Endothelial cell of umbilical vein (primary cell): ENCODE data around the gene ABCC4. TPM values are rescaled to one million over a fixed set of nuclear protein-coding genes. Genes with fewer than 3 reads are reported as not detected.

Experiments
- BruUV-seq: library from RNA; stranded (reverse); fragments of 400-500 nt; replicated peaks from 2 replicates; lab custom pipeline; 2021; lab: Mats Ljungman, UMichigan
- CTCF ChIA-PET: fragments of 300-600, 350-600 bp; sonication (Branson Sonifier 250); formaldehyde crosslinking; loops from one replicate; lab custom pipeline; 2021; ENCODE audit warnings: antibody characterized with exemption, inconsistent platforms; lab: Charles Lee
- POLR2A ChIA-PET: fragments of 300-600, 350-600 bp; sonication (Branson Sonifier 250); formaldehyde crosslinking; loops from one replicate; lab custom pipeline; 2021; ENCODE audit warnings: antibody characterized with exemption, inconsistent platforms; lab: Charles Lee
- DNase-seq: peaks from one replicate; pipeline ENCODE4 v3.0.0-alpha.2; 2011; ENCODE audit warnings: low read depth, low spot score
- FAIRE-seq: peaks from 2 replicates; lab custom pipeline; 2011; peaks lifted over from hg19 to GRCh38; lab: Jason Lieb, UNC
- H2AFZ ChIP-seq: 2 replicates; pipeline ENCODE4 v1.6.0; 2012; ENCODE audit warnings: low read depth, low read length, control low read depth, inconsistent platforms
- H3K27ac ChIP-seq: 2 replicates; pipeline ENCODE4 v1.5.1; 2011; ENCODE audit warnings: low read depth, mild to moderate bottlenecking, control low read depth, low read length, moderate library complexity; ENCODE audit not compliant: insufficient read depth
- H3K27me3 ChIP-seq, 2 experiments: 2 replicates each; pipeline versions ENCODE4 v1.6.0 to v1.6.1; 2011; ENCODE audit warnings: low read length in 2 of 2, mixed read lengths in 1 of 2; ENCODE audit not compliant: control insufficient read depth in 2 of 2, insufficient read depth in 2 of 2
- H3K36me3 ChIP-seq, 2 experiments: 2 replicates in 1 of 2; 3 replicates in 1 of 2; pipeline ENCODE4 v1.5.1; 2011; ENCODE audit warnings: low read length in 2 of 2, mild to moderate bottlenecking in 1 of 2, moderate library complexity in 1 of 2; ENCODE audit not compliant: control insufficient read depth in 2 of 2, insufficient read depth in 2 of 2; ENCODE audit errors: extremely low read depth in 1 of 2
- H3K4me1 ChIP-seq: 3 replicates; pipeline ENCODE4 v1.5.1; 2011; ENCODE audit warnings: mild to moderate bottlenecking, low read length; ENCODE audit not compliant: control insufficient read depth, insufficient read depth; ENCODE audit errors: extremely low read depth
- H3K4me2 ChIP-seq: 2 replicates; pipeline ENCODE4 v1.6.1; 2011; ENCODE audit warnings: low read length, control low read depth, mixed read lengths; ENCODE audit not compliant: insufficient read depth
- H3K4me3 ChIP-seq, 3 experiments: fragments of 200-600 bp in 1 of 3; sonication (generic), shearing (Covaris generic) in 1 of 3; replicated peaks in 1 of 3; 2 replicates each; pipeline ENCODE4 v1.5.1; 2011 to 2016; ENCODE audit warnings: control low read depth in 3 of 3, low read length in 3 of 3, mild to moderate bottlenecking in 2 of 3, inconsistent platforms in 1 of 3, low read depth in 1 of 3, moderate library complexity in 1 of 3; ENCODE audit not compliant: insufficient read depth in 1 of 3
- H3K79me2 ChIP-seq: 2 replicates; pipeline ENCODE4 v1.6.0; 2012; ENCODE audit warnings: low read length, inconsistent platforms; ENCODE audit not compliant: control insufficient read depth, insufficient read depth
- H3K9ac ChIP-seq: replicated peaks from 2 replicates; pipeline ENCODE3; 2011; ENCODE audit warnings: low read length, control low read depth; ENCODE audit not compliant: insufficient read depth; ENCODE audit errors: extremely low read depth
- H3K9me1 ChIP-seq: replicated peaks from 3 replicates; pipeline ENCODE4 v1.6.0; 2011; ENCODE audit warnings: mild to moderate bottlenecking, low read length; ENCODE audit not compliant: control insufficient read depth, insufficient read depth; ENCODE audit errors: extremely low read depth
- H3K9me3 ChIP-seq: replicated peaks from 2 replicates; pipeline ENCODE4 v1.5.1; 2012; ENCODE audit warnings: low read length, inconsistent platforms; ENCODE audit not compliant: control insufficient read depth, insufficient read depth
- H4K20me1 ChIP-seq: replicated peaks from 2 replicates; pipeline ENCODE3; 2011; ENCODE audit warnings: mild to moderate bottlenecking, low read length; ENCODE audit not compliant: control insufficient read depth, insufficient read depth; ENCODE audit errors: extremely low read depth
- CTCF ChIP-seq, 2 donors: IDR thresholded peaks; 1 replicate in 1 of 2; 2 replicates in 1 of 2; pipeline ENCODE4 v1.5.1; 2011; ENCODE audit warnings: low read length in 2 of 2, mild to moderate bottlenecking in 2 of 2, moderate library complexity in 2 of 2, control low read depth in 1 of 2, inconsistent platforms in 1 of 2, low read depth in 1 of 2; ENCODE audit not compliant: insufficient read depth in 1 of 2; ENCODE audit errors: extremely low read depth in 1 of 2
- EZH2 ChIP-seq: IDR thresholded peaks from 2 replicates; pipeline ENCODE4 v1.6.1; 2012; ENCODE audit warnings: borderline replicate concordance, low read depth, mild to moderate bottlenecking, moderate library complexity, low read length, inconsistent platforms; ENCODE audit not compliant: severe bottlenecking
- FOS ChIP-seq: IDR thresholded peaks from 2 replicates; pipeline ENCODE4 v1.6.1; 2011; ENCODE audit warnings: mild to moderate bottlenecking, low read length, moderate library complexity, borderline replicate concordance; ENCODE audit not compliant: insufficient read depth
- GATA2 ChIP-seq: IDR thresholded peaks from 2 replicates; pipeline ENCODE4 v1.7.0; 2011; ENCODE audit warnings: low read depth, mild to moderate bottlenecking, moderate library complexity, mixed read lengths, low read length; ENCODE audit not compliant: insufficient read length, insufficient read depth
- JUN ChIP-seq: IDR thresholded peaks from 2 replicates; pipeline ENCODE4 v1.6.1; 2011; ENCODE audit warnings: borderline replicate concordance, low read depth; ENCODE audit not compliant: insufficient read length, insufficient read depth
- MAX ChIP-seq: IDR thresholded peaks from 2 replicates; pipeline ENCODE4 v1.6.1; 2011; ENCODE audit not compliant: insufficient read depth, insufficient read length
- MYC ChIP-seq: IDR thresholded peaks from one replicate; pipeline ENCODE4 v1.6.1; 2011; ENCODE audit warnings: mild to moderate bottlenecking, low read depth, low read length
- POLR2A ChIP-seq: IDR thresholded peaks from 2 replicates; pipeline ENCODE4 v1.6.1; 2012; ENCODE audit warnings: low read depth, mild to moderate bottlenecking, control low read depth, low read length
- POLR2AphosphoS5 ChIP-seq: IDR thresholded peaks from 2 replicates; pipeline ENCODE4 v1.6.1; 2012; ENCODE audit warnings: low read depth, mild to moderate bottlenecking, control low read depth, low read length, moderate library complexity; ENCODE audit not compliant: insufficient read depth
- dilution Hi-C: fragments of 300-500 bp; cut with MboI; formaldehyde crosslinking; loops from one replicate; pipeline ENCODE4 v1.15.0; 2019; ENCODE audit warnings: low sequenced_read_pairs; ENCODE audit not compliant: extremely low pct_ligation_motif_present
- intact Hi-C: fragments of 100-400 bp; cut with micrococcal nuclease; formaldehyde crosslinking; loops from one replicate; pipeline ENCODE4 v1.10.0; 2022
- polyA plus RNA-seq, 4 experiments: library from polyadenylated mRNA; depleted of rRNA in 3 of 4; stranded (reverse) in 3 of 4; unstranded in 1 of 4; fragments of >200 nt; gene quantifications; 2 replicates each; pipeline versions ENCODE4 v1.2.1 to v1.2.3, GENCODE V29; 2011 to 2012; ENCODE audit warnings: missing spikeins in 1 of 4
- total RNA-seq: library from RNA; stranded (reverse); gene quantifications from 2 replicates; pipeline ENCODE4 v1.2.3, GENCODE V29; 2021

ABCC4 gene
- total and polyA plus RNA-seq, 2 donors (not counting 3 experiments of a cell fraction or from before 2014, with no cell fraction given): 9.2 to 15.9 TPM

GRCh38 chr13:95243207-95243606 is 58.0 kb downstream of the ABCC4 start:
- CTCF ChIA-PET: no interaction called here
- no peak overlapping the region for H3K9ac ChIP-seq
- H3K36me3 ChIP-seq: no peaks in the 10 kb centered on the region
- BruUV-seq: no TSS peak
- no peaks in the 10 kb centered on the region for H3K79me2 ChIP-seq
- DNase-seq: no peak
- no peak overlapping the region for H2AFZ ChIP-seq
- H3K27me3 ChIP-seq: no peaks in the 10 kb centered on the region
- POLR2A ChIA-PET: no interaction called here
- FAIRE-seq: no peak
- no peaks in the 10 kb centered on the region for H3K9me1 ChIP-seq
- dilution Hi-C loops (no loop called here), intact Hi-C loops (no loop called here)
- TF ChIP-seq MAX: no peak
- no peak for TF ChIP-seq CTCF (IDR thresholded peaks at IDR 0.05; ENCODE audit: extremely low read depth in 1 of 2, insufficient read depth in 1 of 2, low read depth in 1 of 2, low read length in 2 of 2)
- no peak for TF ChIP-seq GATA2
- TF ChIP-seq POLR2A: no peak
- no peak for TF ChIP-seq JUN
- no peak for TF ChIP-seq MYC
- no peak for TF ChIP-seq FOS
- TF ChIP-seq POLR2AphosphoS5: no peak
- no peak for TF ChIP-seq EZH2
- peaks cover 12% of the 10 kb centered on the region for H3K4me1 ChIP-seq
- no peaks in the 10 kb centered on the region for H4K20me1 ChIP-seq
- H3K27ac ChIP-seq: no peak overlapping the region
- H3K9me3 ChIP-seq: no peaks in the 10 kb centered on the region
- H3K4me3 ChIP-seq: no peak overlapping the region
- no peak overlapping the region for H3K4me2 ChIP-seq
